Uterus (tissue), 2 donors: ENCODE data around the gene UNC45B.

Source experiments
- POLR2A ChIP-seq, 2 donors: fragments of 450-650 bp; IDR thresholded peaks; one replicate each; pipeline ENCODE4 v1.6.1; 2016; ENCODE audit warnings: antibody characterized with exemption in 2 of 2, mild to moderate bottlenecking in 1 of 2, moderate library complexity in 1 of 2
- TF ChIP-seq, protein P1 (sequence below), 4 experiments: fragments of 200-600 bp in 2 of 4; fragments of 450-650 bp in 2 of 4; sonication (generic) in 2 of 4; IDR thresholded peaks; one replicate each; pipeline ENCODE4 v1.5.1; 2016 to 2019; ENCODE audit warnings: antibody characterized with exemption in 4 of 4, mild to moderate bottlenecking in 2 of 4, moderate library complexity in 1 of 4

DNA sequence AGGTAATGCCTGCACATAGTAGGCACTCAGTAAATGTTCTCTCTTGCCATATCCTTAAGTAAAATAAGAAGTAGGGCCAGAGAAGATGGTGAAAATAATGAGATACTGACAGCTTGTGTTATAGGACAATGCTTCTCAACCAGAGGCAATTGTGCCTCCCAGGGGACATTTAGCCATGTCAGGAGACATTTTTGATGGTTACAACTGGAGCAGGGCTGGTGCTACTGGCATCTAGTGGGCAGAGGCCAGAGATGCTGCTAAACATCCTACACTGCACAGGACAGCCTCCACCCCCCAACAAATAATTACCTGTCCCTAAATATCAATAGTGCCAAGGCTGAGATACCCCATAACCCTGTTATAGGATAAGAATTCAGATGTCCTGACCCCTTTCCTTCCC is 29.6 kb upstream of the UNC45B start:
- TF ChIP-seq POLR2A (IDR thresholded peaks at IDR 0.05): no peak
- TF ChIP-seq, protein P1, sequence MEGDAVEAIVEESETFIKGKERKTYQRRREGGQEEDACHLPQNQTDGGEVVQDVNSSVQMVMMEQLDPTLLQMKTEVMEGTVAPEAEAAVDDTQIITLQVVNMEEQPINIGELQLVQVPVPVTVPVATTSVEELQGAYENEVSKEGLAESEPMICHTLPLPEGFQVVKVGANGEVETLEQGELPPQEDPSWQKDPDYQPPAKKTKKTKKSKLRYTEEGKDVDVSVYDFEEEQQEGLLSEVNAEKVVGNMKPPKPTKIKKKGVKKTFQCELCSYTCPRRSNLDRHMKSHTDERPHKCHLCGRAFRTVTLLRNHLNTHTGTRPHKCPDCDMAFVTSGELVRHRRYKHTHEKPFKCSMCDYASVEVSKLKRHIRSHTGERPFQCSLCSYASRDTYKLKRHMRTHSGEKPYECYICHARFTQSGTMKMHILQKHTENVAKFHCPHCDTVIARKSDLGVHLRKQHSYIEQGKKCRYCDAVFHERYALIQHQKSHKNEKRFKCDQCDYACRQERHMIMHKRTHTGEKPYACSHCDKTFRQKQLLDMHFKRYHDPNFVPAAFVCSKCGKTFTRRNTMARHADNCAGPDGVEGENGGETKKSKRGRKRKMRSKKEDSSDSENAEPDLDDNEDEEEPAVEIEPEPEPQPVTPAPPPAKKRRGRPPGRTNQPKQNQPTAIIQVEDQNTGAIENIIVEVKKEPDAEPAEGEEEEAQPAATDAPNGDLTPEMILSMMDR (IDR thresholded peaks at IDR 0.05): no peak
